SK-N-SH (cell line): ENCODE data around the gene KLHDC10. TPM values are rescaled to one million over a fixed set of nuclear protein-coding genes. Genes with fewer than 3 reads are reported as not detected.

Source experiments
- CTCF ChIA-PET: fragments of 300-600, 350-600 bp; formaldehyde crosslinking; extraction: SDS; loops from one replicate; lab custom pipeline; 2021; lab: Yijun Ruan, JAX
- POLR2A ChIA-PET: fragments of 350-600 bp; sonication (Branson Sonifier 250); formaldehyde crosslinking; extraction: SDS; loops from one replicate; lab custom pipeline; 2020; ENCODE audit warnings: antibody characterized with exemption, inconsistent platforms; lab: Yijun Ruan, JAX
- DNase-seq: peaks from one replicate; pipeline ENCODE4 v3.0.0; 2012
- H2AFZ ChIP-seq: fragments of 200-600 bp; sonication (generic); 2 replicates; pipeline ENCODE4 v1.8.1; 2016; ENCODE audit warnings: antibody characterized with exemption, mild to moderate bottlenecking, low read depth
- H3F3A ChIP-seq: fragments of 200-600 bp; sonication (generic); replicated peaks from 2 replicates; pipeline ENCODE3; 2016; ENCODE audit warnings: antibody characterized with exemption, mild to moderate bottlenecking; ENCODE audit not compliant: insufficient read depth
- H3K27ac ChIP-seq, 2 experiments: fragments of 200-500 bp in 1 of 2; fragments of 200-600 bp in 1 of 2; sonication (Bioruptor generic) in 1 of 2; sonication (generic), shearing (Covaris generic) in 1 of 2; 2 replicates each; pipeline versions ENCODE4 v1.5.1 to v1.6.1; 2014 to 2016; ENCODE audit warnings: low read depth in 2 of 2, inconsistent platforms in 1 of 2, low read length in 1 of 2, mild to moderate bottlenecking in 1 of 2, mixed read lengths in 1 of 2
- H3K27me3 ChIP-seq: fragments of 200-600 bp; sonication (generic), shearing (Covaris generic); 2 replicates; pipeline ENCODE4 v1.6.1; 2016; ENCODE audit warnings: mixed run types; ENCODE audit not compliant: insufficient read depth
- H3K36me3 ChIP-seq, 2 experiments: fragments of 200-500 bp in 1 of 2; fragments of 200-600 bp in 1 of 2; sonication (Bioruptor generic) in 1 of 2; sonication (generic) in 1 of 2; replicated peaks in 1 of 2; 2 replicates each; pipeline versions ENCODE3 to v1.5.1; 2014 to 2016; ENCODE audit warnings: low read length in 1 of 2, mild to moderate bottlenecking in 1 of 2; ENCODE audit not compliant: insufficient read depth in 2 of 2, control insufficient read depth in 1 of 2
- H3K4me1 ChIP-seq, 2 experiments: fragments of 200-500 bp in 1 of 2; fragments of 200-600 bp in 1 of 2; sonication (Bioruptor generic) in 1 of 2; sonication (generic), shearing (Covaris generic) in 1 of 2; 2 replicates each; pipeline versions ENCODE4 v1.5.1 to v1.6.1; 2014 to 2016; ENCODE audit warnings: low read depth in 1 of 2, low read length in 1 of 2, mixed run types in 1 of 2; ENCODE audit not compliant: insufficient read depth in 2 of 2, control insufficient read depth in 1 of 2
- H3K4me2 ChIP-seq: fragments of 200-600 bp; sonication (generic), shearing (Covaris generic); 2 replicates; pipeline ENCODE4 v1.6.1; 2017; ENCODE audit warnings: mixed run types
- H3K4me3 ChIP-seq, 2 experiments: fragments of 200-500 bp in 1 of 2; fragments of 200-600 bp in 1 of 2; sonication (Bioruptor generic) in 1 of 2; sonication (generic), shearing (Covaris generic) in 1 of 2; 2 replicates each; pipeline versions ENCODE4 v1.5.1 to v1.8.1; 2014 to 2016; ENCODE audit warnings: low read depth in 2 of 2, inconsistent platforms in 1 of 2, low read length in 1 of 2, mild to moderate bottlenecking in 1 of 2, mixed read lengths in 1 of 2, moderate library complexity in 1 of 2
- H3K79me2 ChIP-seq: fragments of 200-600 bp; sonication (generic); 2 replicates; pipeline ENCODE4 v1.8.1; 2017; ENCODE audit warnings: mild to moderate bottlenecking; ENCODE audit not compliant: insufficient read depth
- H3K9ac ChIP-seq: fragments of 200-600 bp; sonication (generic); 2 replicates; pipeline ENCODE4 v1.6.1; 2017; ENCODE audit warnings: mixed run types
- H3K9me2 ChIP-seq: fragments of 200-600 bp; sonication (generic); 2 replicates; pipeline ENCODE4 v1.6.1; 2017; ENCODE audit warnings: mixed run types
- H3K9me3 ChIP-seq: fragments of 200-600 bp; sonication (generic); 2 replicates; pipeline ENCODE4 v1.6.1; 2017; ENCODE audit warnings: mixed run types, mild to moderate bottlenecking, moderate library complexity
- H4K20me1 ChIP-seq: fragments of 200-600 bp; sonication (generic); 2 replicates; pipeline ENCODE4 v1.6.1; 2017; ENCODE audit warnings: mild to moderate bottlenecking, mixed run types; ENCODE audit not compliant: insufficient read depth
- GABPA ChIP-seq: IDR thresholded peaks from 2 replicates; pipeline ENCODE4 v1.4.0; 2012; ENCODE audit warnings: low read depth, mild to moderate bottlenecking
- NFIC ChIP-seq: IDR thresholded peaks from 2 replicates; pipeline ENCODE4 v1.4.0; 2012; ENCODE audit warnings: borderline replicate concordance
- RFX5 ChIP-seq: IDR thresholded peaks from 2 replicates; pipeline ENCODE4 v1.6.1; 2012; ENCODE audit warnings: mild to moderate bottlenecking, improper control_type of control experiment, low read length
- RXRA ChIP-seq: IDR thresholded peaks from 2 replicates; pipeline ENCODE4 v1.4.0; 2012; ENCODE audit warnings: low read depth, mild to moderate bottlenecking, borderline replicate concordance
- SIN3A ChIP-seq: IDR thresholded peaks from 2 replicates; pipeline ENCODE4 v1.6.1; 2012; ENCODE audit warnings: low read depth, mild to moderate bottlenecking, low read length, moderate library complexity, borderline replicate concordance
- TAF1 ChIP-seq: IDR thresholded peaks from 2 replicates; pipeline ENCODE4 v1.6.1; 2012; ENCODE audit warnings: low read depth, mild to moderate bottlenecking, low read length, moderate library complexity, borderline replicate concordance
- WGBS: methylation state at CpG from one replicate; pipeline ENCODE4 v1.1.6; 2017; ENCODE audit warnings: low lambda C conversion rate; 5-methylcytosine and 5-hydroxymethylcytosine counted together
- polyA plus RNA-seq, 3 experiments: library from polyadenylated mRNA; depleted of rRNA; stranded (reverse); fragments of >200 nt; gene quantifications; 2 replicates each; pipeline ENCODE4 v1.2.3, GENCODE V29; 2012
- TF ChIP-seq, protein P1 (sequence below): fragments of 150-350 bp; IDR thresholded peaks from 2 replicates; pipeline ENCODE4 v1.6.1; 2017; ENCODE audit warnings: antibody characterized with exemption, low read length, low read depth, borderline replicate concordance
- TF ChIP-seq, protein P2 (sequence below): IDR thresholded peaks from 2 replicates; pipeline ENCODE4 v1.6.1; 2012; ENCODE audit warnings: mild to moderate bottlenecking, low read depth, low read length, moderate library complexity
- TF ChIP-seq, protein P3 (sequence below): fragments of 200-600 bp; sonication (generic); IDR thresholded peaks from 2 replicates; pipeline ENCODE4 v1.6.1; 2017; ENCODE audit warnings: antibody characterized with exemption, mild to moderate bottlenecking, moderate library complexity
- TF ChIP-seq, protein P4 (sequence below): fragments of 150-350 bp; IDR thresholded peaks from 2 replicates; pipeline ENCODE4 v1.6.1; 2016; ENCODE audit warnings: mild to moderate bottlenecking, low read depth, low read length

Gene KLHDC10
- polyA plus RNA-seq, 1 of the 3 experiments (the other 2 are of a cell fraction), result 15.9 TPM

DNA sequence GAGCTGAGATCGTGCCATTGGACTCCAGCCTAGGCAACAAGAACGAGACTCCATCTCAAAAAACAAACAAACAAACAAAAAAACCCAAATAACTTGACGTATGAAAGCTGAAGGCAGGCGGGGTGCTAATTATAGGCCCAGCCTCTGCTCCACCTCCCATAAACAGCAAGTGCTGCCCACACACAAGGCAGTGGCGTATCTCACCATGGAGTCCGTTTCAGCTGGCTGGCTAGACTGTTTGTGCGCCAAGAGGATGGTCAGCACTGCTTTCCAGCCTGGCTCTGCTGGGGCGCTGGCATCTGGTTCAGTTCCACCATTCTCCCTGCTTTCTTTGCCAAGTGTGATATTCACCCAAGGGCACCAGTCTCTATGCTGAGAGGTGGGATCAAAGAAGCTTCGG, 48.2 kb upstream of the KLHDC10 start:
- Histone ChIP-seq H3F3A (peaks cover 13% of the 10 kb centered on the region), H4K20me1 (no peaks in the 10 kb centered on the region), H3K27me3 (no peaks in the 10 kb centered on the region), H3K79me2 (no peaks in the 10 kb centered on the region), H3K27ac (no peak overlapping the region), H3K9me3 (no peaks in the 10 kb centered on the region), H2AFZ (no peak overlapping the region), H3K4me1 (peaks cover 5 to 7% of the 10 kb centered on the region in 2 experiments), H3K9me2 (no peaks in the 10 kb centered on the region), H3K9ac (no peak overlapping the region), H3K4me3 (no peak overlapping the region), H3K36me3 (peaks cover 62 to 68% of the 10 kb centered on the region in 2 experiments), H3K4me2 (no peak overlapping the region)
- ChIA-PET POLR2A (no interaction called here), CTCF (interaction anchor here (1.9 to 4.4 kb wide), 3 partner anchors 11 to 358 kb away, joined by 4 to 30 read pairs (median 5); no protein-coding TSS in a partner anchor)
- TF ChIP-seq RFX5, result no peak
- TF ChIP-seq, protein P1, sequence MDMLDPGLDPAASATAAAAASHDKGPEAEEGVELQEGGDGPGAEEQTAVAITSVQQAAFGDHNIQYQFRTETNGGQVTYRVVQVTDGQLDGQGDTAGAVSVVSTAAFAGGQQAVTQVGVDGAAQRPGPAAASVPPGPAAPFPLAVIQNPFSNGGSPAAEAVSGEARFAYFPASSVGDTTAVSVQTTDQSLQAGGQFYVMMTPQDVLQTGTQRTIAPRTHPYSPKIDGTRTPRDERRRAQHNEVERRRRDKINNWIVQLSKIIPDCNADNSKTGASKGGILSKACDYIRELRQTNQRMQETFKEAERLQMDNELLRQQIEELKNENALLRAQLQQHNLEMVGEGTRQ, result no peak
- TF ChIP-seq GABPA, result no peak
- TF ChIP-seq, protein P2, sequence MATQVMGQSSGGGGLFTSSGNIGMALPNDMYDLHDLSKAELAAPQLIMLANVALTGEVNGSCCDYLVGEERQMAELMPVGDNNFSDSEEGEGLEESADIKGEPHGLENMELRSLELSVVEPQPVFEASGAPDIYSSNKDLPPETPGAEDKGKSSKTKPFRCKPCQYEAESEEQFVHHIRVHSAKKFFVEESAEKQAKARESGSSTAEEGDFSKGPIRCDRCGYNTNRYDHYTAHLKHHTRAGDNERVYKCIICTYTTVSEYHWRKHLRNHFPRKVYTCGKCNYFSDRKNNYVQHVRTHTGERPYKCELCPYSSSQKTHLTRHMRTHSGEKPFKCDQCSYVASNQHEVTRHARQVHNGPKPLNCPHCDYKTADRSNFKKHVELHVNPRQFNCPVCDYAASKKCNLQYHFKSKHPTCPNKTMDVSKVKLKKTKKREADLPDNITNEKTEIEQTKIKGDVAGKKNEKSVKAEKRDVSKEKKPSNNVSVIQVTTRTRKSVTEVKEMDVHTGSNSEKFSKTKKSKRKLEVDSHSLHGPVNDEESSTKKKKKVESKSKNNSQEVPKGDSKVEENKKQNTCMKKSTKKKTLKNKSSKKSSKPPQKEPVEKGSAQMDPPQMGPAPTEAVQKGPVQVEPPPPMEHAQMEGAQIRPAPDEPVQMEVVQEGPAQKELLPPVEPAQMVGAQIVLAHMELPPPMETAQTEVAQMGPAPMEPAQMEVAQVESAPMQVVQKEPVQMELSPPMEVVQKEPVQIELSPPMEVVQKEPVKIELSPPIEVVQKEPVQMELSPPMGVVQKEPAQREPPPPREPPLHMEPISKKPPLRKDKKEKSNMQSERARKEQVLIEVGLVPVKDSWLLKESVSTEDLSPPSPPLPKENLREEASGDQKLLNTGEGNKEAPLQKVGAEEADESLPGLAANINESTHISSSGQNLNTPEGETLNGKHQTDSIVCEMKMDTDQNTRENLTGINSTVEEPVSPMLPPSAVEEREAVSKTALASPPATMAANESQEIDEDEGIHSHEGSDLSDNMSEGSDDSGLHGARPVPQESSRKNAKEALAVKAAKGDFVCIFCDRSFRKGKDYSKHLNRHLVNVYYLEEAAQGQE, result no peak
- no peak for TF ChIP-seq NFIC
- no peak for TF ChIP-seq RXRA
- TF ChIP-seq TAF1, result no peak
- no peak for TF ChIP-seq SIN3A
- TF ChIP-seq, protein P3, sequence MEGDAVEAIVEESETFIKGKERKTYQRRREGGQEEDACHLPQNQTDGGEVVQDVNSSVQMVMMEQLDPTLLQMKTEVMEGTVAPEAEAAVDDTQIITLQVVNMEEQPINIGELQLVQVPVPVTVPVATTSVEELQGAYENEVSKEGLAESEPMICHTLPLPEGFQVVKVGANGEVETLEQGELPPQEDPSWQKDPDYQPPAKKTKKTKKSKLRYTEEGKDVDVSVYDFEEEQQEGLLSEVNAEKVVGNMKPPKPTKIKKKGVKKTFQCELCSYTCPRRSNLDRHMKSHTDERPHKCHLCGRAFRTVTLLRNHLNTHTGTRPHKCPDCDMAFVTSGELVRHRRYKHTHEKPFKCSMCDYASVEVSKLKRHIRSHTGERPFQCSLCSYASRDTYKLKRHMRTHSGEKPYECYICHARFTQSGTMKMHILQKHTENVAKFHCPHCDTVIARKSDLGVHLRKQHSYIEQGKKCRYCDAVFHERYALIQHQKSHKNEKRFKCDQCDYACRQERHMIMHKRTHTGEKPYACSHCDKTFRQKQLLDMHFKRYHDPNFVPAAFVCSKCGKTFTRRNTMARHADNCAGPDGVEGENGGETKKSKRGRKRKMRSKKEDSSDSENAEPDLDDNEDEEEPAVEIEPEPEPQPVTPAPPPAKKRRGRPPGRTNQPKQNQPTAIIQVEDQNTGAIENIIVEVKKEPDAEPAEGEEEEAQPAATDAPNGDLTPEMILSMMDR, result no peak
- TF ChIP-seq, protein P4, sequence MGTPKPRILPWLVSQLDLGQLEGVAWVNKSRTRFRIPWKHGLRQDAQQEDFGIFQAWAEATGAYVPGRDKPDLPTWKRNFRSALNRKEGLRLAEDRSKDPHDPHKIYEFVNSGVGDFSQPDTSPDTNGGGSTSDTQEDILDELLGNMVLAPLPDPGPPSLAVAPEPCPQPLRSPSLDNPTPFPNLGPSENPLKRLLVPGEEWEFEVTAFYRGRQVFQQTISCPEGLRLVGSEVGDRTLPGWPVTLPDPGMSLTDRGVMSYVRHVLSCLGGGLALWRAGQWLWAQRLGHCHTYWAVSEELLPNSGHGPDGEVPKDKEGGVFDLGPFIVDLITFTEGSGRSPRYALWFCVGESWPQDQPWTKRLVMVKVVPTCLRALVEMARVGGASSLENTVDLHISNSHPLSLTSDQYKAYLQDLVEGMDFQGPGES, result no peak
- 97% methylated on average over 9 of the region's 9 CpGs for WGBS
- no peak for DNase-seq
